GM21526 (cell line): ENCODE data around the gene ZNF79.

Experiments used
- ATAC-seq: cut with Tn5 transposase; IDR thresholded peaks from one replicate; pipeline ENCODE4 v1.9.1; 2021; ENCODE audit warnings: moderate library complexity; ENCODE audit not compliant: unreplicated experiment, low FRiP score

The ZNF79 gene

DNA sequence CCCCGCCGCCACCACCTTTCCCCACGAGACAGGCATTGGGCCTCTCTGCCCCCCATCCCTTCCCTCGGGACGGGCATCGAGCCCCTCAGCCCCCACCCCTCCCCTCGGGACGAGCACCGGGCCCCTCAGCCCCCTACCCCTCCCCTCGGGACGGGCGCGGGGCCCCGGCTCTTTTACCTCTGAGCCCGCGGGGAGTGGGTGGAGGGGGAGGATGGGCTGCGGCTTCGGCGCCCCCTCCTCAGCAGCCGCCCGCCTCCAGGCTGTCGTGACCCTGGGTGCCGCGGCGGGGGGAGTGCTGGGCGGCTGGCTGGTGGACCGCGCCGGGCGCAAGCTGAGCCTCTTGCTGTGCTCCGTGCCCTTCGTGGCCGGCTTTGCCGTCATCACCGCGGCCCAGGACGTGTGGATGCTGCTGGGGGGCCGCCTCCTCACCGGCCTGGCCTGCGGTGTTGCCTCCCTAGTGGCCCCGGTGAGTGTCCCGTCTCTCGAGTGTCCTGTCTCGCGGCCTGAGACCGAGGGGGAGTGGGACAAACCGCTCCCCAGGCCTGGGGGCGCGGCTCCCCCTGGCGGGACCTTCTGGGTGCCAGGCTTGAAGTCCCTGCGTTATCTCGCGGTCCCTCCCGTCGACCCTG lies 26.4 kb upstream of the ZNF79 start:
- no peak for ATAC-seq

DNA sequence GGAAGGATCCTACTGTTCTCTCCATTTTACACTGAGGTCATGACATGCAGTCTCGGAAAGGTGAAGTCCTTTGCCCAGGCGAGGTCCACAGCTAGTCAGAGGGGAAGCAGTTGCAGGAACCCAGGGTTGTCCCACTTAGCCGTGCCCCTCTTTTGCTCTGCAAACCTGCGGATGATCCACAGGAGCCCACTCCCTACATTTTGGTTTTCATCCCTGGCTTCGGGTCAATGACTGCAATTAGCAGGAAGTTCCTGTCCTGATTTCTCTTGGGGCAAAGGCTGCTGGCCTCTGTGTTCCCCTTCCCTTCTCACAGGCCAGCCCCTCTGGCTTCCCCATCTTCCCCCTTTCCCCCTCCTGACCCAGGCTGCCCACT lies 25.9 kb upstream of the ZNF79 start:
- no peak for ATAC-seq

DNA sequence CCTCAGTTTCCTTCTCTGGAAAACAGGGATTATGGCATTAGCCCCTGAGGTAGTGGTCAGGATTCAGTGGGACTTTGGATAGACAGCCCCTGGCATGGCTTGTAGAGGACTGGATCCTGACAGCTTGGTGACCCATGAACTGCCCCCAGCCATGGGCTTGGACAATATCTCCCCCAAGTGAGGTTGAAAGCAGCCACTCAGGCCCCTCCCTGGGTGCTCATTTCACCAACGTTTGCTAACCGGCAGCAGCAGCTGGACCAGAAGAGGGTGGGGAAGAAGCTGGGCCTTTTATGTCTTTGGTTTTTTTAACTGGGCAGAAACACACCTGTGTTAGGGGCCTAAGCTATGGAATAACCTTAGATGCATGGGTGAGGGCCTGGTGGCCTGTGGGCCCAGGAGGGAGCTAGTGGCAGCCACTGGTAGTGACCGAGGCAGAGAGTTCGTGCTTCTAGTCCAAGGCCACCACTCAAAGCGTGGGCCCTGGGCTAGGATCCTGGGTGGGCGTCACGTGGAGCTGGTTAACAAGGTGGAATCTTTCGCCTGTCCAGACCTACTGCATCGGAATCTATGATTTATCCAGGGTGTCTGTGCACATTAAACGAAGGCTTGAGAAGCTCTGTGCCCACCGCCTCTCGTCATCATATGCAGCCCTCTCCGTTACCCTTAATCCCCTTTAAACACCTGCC lies 25.3 kb upstream of the ZNF79 start:
- no peak for ATAC-seq

DNA sequence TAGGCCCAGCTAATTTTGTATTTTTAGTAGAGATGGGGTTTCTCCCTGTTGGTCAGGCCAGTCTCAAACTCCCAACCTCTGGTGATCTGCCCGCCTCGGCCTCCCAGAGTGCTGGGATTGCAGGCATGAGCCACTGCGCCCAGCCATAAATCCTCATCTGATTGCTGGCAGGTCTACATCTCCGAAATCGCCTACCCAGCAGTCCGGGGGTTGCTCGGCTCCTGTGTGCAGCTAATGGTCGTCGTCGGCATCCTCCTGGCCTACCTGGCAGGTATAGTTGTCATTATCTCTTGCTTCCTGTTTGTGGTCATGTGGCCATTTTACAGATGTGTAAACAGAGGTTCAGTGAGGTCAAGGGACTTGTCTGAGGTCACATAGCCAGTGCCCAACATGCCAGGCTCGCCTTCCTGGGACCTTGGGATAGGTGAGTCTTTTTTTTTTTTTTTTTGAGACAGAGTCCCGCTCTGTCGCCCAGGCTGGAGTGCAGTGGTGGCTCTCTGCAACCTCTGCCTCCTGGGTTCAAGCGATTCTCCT lies 24.4 kb upstream of the ZNF79 start:
- no peak for ATAC-seq

DNA sequence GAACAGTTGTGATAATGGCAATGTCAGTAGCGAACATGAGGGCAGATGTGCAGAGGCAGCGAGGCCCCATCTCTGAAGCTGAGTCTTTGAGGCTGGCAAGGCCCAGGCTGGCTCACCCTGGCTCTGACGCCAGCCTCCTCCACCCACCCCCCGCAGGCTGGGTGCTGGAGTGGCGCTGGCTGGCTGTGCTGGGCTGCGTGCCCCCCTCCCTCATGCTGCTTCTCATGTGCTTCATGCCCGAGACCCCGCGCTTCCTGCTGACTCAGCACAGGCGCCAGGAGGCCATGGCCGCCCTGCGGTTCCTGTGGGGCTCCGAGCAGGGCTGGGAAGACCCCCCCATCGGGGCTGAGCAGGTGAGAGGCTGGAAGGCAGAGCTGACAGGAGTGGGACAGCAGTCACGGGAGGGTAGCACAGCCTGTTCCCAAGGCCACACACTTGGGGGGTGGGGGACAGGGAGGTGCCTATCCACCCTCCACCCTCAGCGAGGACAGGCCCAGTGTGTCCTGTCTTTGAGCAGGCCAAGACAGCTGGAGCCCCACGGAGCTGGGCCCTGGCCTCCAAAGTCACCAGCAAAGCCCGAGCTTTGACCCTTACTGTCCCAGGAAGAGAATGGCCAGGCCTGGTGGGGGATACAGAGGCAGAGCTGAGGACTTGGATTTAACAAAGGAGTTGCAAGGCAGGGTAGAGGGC lies 21.6 kb upstream of the ZNF79 start:
- ATAC-seq = no peak

DNA sequence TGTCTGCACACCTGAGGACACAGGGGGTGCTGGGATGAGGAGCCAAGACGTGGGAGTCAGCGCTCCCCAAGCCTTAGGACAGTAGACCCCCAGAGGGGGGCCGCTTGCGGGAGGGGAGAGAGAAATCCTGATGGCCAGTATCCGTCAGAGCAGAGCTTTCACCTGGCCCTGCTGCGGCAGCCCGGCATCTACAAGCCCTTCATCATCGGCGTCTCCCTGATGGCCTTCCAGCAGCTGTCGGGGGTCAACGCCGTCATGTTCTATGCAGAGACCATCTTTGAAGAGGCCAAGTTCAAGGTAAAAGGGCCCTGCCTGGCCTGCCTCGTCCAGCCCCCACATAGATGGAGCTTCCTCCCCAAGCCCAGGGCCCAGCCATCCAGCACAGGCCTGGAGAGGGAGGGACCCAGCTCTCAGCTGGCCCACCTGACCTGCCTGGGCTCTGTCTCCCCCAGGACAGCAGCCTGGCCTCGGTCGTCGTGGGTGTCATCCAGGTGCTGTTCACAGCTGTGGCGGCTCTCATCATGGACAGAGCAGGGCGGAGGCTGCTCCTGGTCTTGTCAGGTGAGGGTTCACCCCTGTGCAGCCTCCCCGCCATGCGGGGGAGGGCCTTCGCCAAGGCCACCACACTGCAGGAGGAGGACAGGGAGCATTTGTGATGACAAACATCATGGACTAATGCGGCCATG lies 20.5 kb upstream of the ZNF79 start:
- no peak for ATAC-seq

DNA sequence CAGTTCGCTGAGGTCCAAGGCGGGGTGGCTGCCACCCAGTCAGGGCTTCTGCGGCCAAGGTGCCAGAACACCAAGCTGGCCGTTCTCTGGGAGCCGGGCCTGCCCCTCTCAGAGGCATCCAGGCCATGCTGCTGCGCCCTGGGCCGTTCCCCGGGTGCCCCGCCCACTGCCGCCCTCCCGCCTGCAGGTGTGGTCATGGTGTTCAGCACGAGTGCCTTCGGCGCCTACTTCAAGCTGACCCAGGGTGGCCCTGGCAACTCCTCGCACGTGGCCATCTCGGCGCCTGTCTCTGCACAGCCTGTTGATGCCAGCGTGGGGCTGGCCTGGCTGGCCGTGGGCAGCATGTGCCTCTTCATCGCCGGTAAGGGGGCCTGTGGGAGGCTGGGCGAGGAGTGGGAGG lies 19.6 kb upstream of the ZNF79 start:
- ATAC-seq = no peak

DNA sequence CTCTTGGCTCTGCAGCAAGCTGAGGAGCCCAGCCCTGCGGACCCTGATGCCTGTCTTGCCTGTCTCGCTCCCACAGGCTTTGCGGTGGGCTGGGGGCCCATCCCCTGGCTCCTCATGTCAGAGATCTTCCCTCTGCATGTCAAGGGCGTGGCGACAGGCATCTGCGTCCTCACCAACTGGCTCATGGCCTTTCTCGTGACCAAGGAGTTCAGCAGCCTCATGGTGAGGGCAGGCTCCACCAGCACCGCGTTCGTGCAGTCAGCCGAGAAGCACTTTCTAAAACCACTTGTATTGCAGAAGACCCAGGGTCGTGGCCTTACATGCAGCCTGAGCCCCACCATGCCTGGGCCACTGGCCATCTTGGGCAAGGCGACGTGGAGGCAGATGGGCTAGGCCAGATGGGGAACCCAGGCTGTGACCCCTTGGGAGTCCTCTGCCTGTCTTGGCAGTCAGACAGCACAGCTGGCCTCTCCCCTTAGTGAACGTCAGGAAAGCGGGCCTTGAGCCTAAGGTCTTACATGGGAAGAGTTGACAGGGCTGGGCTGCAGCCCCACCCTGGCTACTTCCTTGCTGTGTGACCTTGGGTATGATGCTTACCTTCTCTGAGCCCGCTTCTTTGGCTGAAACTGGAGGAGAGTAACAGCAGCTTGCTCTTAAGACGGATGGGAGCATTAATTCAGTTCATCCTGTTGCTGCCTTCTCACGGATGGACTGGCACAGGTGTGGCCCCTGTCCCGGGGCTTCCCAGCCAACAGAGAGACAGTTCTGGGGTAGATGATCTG lies 18.6 kb upstream of the ZNF79 start:
- no peak for ATAC-seq

DNA sequence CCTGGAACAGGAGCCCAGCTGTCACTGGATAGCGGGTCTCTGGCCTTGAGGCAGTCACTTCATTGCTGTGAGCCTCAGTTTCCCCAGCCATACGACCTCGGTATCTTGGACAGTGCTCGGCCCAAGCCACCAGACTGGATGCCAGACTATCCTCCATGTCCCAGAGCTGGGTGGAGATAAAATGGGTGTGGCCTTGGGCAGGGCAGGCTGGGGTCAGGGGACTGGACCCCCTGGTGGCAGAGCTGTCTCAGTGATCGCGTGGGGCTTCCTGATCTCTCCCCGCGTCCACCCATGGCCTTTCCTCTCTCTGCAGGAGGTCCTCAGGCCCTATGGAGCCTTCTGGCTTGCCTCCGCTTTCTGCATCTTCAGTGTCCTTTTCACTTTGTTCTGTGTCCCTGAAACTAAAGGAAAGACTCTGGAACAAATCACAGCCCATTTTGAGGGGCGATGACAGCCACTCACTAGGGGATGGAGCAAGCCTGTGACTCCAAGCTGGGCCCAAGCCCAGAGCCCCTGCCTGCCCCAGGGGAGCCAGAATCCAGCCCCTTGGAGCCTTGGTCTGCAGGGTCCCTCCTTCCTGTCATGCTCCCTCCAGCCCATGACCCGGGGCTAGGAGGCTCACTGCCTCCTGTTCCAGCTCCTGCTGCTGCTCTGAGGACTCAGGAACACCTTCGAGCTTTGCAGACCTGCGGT lies 17.2 kb upstream of the ZNF79 start:
- no peak for ATAC-seq

DNA sequence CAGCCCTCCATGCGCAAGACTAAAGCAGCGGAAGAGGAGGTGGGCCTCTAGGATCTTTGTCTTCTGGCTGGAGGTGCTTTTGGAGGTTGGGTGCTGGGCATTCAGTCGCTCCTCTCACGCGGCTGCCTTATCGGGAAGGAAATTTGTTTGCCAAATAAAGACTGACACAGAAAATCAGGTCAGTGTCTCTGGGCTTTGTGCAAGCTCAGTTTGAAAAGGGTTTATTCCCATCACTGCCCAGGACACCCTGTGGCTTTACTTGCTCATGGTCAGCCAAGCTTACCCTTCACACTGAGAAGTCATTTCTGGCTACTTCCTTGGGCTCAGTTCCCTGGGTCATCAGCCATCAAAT lies 16.7 kb upstream of the ZNF79 start:
- no peak for ATAC-seq

DNA sequence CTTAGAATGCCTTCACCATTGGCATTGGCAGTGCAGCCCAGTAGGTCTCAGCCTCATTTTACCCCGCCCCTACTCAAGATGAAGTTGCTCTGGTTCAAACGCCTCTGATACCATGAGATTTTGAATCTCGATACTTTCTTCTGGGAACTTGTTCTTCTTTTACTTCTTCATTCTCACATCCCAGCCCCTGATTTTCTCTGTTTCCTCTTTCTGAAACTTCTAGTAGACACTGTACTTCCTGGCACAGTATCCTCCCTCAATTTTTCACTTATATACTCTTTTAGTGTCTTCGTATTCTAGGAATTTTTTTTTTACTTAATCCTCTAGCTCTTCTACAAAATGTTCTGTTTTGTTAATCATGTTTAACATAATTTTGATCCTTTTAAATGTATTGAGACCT lies 13.1 kb upstream of the ZNF79 start:
- ATAC-seq = no peak

DNA sequence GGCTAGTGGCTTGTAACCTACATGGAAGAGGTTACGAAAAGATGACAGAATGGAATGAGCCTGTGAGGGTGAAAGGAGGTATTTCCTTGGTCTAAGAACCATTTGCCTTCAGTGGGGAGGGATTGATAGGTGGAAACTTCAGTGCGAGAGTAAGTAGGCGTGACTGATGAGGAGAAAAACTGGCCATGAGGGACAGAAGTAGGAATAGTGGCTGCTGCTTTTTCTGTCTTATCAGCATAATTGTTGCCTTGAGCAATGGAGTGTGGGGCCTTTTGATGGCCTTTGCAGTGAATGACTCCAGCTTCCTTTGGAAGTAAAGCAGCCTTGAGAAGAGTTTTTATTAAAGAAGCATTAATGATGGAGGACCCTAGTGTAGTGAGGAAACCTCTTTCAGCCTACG lies 9.0 kb upstream of the ZNF79 start:
- no peak for ATAC-seq

DNA sequence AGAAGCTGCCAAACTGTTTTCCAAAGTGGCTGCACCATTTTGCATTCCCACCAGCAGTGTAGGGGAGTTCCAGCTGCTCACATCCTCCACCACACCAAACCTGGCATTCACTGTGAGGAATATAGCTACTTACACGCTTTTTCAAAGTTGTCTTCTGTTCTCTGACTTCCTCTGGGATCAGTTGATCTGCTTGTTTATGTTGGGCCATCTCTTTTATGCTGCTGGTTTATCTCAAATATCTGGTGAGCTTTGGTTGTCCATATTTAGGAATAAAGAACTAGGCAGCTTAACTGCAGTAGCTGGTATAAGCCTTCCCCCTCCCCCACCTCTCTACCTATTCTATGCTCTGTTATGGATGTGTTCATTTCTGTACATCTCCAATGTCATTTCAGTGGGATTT lies 8.5 kb upstream of the ZNF79 start:
- ATAC-seq = no peak

DNA sequence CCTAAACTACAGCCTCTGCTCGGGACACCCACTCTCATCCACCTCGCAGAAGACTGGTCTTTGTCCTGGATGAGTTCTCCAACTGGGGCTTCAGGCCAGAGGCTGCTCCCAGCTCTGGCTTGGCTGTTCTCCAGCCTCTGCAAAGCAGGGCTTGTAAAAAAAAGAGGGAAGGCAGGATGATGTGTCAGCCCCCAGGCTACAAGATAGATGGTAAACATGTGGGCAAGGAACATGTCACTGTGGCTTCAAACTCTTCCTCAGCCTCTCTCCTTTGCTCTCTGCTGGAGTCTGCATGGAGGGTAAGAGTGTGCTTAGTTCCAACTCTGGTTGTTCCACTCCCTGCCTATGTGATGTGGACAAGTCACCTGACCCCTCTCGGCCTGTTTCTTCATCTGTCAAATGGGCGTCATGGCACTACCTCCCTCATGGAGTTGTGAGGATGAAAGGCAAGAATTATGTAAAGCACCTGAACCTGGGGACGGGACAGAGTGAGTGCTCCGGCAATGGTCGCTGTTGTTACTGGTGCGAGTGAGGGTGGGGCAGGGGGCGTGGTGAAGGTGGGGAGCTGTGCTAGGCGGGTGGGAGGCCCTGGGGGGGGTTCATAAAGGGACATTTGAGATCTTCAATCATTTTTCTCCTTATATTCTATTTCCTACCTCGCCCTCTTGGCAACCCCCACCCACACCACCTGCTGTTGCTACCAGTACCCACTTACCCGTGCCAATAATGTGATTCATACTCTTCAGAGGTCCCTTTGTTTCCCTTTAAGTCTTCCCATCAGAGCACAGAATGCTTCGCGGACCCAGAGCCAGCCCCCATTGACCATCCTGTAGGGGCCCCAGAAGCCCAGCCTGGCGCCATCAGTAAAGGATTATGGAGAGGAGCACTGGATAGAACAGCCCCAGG lies 6.8 kb upstream of the ZNF79 start:
- ATAC-seq = no peak

DNA sequence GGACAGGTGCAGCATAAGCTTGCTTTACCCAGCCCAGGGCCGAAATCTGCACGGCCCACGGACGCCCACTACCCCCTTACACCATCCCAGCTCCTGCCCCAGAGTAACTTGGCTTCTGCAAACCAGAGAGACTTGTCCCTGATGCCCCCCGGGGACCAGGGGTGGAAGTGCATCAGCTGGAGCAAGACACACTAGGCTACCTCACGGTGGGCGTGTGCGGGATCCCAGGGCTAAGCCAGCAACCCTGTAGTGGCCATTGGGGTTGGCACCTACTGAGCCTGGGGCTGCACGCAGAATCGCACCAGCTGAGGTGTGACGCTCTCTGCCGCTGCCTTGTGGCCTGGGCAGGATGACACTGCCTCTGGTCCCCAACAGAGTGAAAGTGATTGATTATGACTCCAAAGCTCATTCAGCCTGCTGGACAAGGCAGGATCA lies 6.1 kb upstream of the ZNF79 start:
- no peak for ATAC-seq

DNA sequence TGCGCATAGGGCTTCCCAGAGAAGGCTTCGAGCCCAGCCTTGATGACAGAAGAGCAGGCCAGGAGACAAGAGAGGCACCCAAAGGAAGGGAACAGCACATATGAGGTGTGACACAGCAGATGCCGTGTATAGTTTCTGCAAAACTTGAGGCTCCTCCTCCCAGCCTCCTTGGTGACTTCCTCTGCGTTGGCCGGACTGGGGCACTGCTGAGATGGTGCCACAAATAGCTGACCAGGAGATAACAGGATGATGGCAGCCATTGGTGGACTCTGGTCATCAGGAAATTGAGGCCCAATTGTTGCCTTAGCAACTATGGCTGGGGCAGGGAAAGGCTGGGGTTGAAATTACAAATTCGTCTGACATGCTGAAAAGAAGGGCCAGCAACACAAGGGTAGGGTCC lies 4.8 kb upstream of the ZNF79 start:
- no peak for ATAC-seq

DNA sequence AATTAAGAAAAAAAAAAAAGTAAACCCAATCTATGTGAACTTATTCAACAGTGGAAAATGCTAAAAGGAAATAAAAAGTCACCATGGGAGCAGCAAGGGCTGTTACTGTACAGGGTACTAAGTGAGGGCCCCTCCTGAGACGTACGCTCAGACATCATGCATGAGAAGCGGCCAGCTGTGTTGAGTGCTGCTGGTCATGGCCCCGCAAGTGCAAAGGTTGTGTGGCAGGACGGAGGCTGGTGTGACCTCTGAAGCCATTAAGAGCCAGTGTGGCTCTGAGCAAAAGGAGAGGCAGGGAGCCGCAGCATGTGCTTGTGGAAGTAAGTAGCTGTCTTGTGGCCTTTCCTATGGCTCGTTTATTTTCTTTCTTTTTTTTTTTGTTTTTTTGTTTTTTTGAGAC lies 3.1 kb upstream of the ZNF79 start:
- ATAC-seq = no peak

DNA sequence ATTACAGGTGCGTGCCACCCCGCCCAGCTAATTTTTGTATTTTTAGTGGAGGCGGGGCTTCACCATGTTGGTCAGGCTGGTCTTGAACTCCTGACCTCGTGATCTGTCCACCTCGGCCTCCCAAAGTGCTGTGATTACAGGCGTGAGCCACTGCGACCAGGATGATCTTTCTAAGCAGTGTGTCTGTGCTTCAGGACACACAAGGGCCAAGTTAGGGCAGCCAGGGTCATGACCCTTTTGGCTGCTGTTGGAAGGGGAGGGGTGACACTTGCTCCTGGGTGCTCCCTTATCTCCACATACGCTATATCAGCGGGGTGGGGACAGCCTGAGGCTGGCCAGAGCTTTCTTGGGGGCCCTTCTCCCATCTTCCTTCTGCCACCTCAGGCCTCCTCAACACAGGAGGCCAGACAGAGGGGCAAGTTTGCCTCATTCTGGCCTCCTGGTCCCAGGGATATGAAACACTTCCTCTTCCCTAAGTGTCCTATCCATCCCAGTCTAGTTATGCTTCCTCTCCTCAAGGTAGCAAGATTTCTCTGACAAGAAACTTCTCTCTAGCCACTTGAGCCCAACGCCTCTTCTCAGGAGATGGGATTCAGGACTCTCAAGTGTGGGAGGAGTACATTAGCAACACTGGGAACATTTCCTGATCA lies 1.9 kb upstream of the ZNF79 start:
- no peak for ATAC-seq

DNA sequence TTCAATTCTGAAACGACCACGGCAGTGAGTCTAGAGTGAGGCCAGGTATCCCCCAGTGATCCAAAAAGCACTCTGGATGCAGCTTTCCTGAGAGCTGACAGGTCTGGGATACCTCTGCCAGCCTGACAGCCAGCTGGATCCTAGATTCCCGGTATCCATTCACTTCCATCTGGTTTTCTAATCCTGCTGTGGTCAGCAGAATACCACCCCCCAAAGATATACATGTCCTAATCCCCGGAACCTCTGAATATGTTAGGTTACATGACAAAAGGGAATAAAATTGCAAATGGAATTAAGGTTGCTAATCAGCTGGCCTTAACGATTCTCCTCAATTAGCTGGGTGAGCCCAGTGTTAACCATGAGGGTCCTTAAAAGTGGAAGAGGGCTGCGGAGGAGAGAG lies 1.4 kb upstream of the ZNF79 start:
- no peak for ATAC-seq
